ENCODE measurements around the gene CAPN14.

CAPN14 gene

GRCh38 chr2:31251018-31251417 is 33.7 kb upstream of the CAPN14 start:
- DNase-seq (ENCODE audit: insufficient read length, low spot score): no peak
- FAIRE-seq: no peak
- TF ChIP-seq POLR2A (IDR thresholded peaks at IDR 0.05; ENCODE audit: low read depth, low read length): no peak

GRCh38 chr2:31249009-31249690 is 31.8 kb upstream of the CAPN14 start:
- FAIRE-seq (no peak), DNase-seq (ENCODE audit: insufficient read length, low spot score) (no peak)
- TF ChIP-seq POLR2A (IDR thresholded peaks at IDR 0.05; ENCODE audit: low read depth, low read length): no peak

DNA sequence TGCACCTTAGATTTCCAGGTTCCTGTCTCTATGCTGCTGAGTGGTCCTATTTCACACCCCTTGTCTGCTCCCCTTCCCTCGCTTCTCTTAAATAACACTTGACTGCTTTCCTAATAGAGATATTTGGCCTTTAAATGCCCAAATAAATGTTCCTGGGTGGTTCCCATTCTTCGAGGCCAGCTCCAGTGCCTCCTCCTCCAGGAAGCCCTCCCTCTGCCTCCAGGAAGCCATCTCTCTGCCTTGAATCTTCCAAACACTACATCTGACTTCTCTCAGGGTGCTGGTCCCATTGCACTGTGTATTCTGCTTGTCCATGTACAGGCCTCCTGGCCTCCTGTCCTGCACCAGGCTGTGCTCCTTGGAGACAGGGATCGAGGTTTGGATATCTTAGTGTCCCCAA is 30.8 kb upstream of the CAPN14 start:
- TF ChIP-seq POLR2A (IDR thresholded peaks at IDR 0.05; ENCODE audit: low read depth, low read length): no peak
- no peak for FAIRE-seq
- DNase-seq (ENCODE audit: insufficient read length, low spot score): no peak

- no peak for TF ChIP-seq POLR2A (IDR thresholded peaks at IDR 0.05; ENCODE audit: low read depth, low read length)
- no peak for FAIRE-seq
These were observed 30.4 kb upstream of the CAPN14 start for GRCh38 chr2:31247711-31248110.

DNA sequence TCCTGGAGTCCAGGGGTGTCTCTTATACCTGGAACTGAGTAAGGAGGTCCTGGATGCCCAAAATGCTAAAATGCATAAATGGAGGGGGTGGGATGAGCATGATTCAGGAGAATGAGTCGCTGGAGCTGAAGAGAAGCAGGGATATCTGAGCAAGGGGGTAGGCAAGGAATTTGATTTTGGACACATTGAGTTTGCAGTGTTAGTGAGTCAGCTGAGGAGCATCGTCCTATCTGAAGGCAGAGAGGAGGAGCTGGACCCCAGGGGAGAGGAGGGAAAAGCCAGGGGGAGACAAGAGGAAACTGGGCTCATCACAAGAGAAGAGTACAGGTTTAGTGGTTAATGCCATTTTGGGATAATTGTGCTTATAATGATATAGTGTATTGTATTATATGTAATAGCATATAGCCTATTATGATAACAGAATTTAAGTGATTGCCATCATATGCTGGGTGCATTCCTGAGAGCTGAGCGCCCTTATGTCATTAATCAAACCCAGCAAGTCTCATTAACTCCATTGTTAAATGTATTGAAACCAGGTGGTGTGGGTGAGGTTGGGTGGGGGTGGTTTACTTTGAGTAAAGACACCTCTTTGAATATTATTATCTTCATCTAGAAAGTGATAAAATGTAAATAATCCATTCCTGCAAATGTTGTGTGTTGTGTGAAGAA is 29.0 kb upstream of the CAPN14 start:
- DNase-seq (ENCODE audit: insufficient read length, low spot score): no peak
- FAIRE-seq: no peak
- no peak for TF ChIP-seq POLR2A (IDR thresholded peaks at IDR 0.05; ENCODE audit: low read depth, low read length)

More at GRCh38 chr2:31247711-31248110, 30.4 kb upstream of the CAPN14 start:
- no peak for DNase-seq (ENCODE audit: insufficient read length, low spot score)

- no peak for TF ChIP-seq POLR2A (IDR thresholded peaks at IDR 0.05; ENCODE audit: low read depth, low read length)
- FAIRE-seq: no peak
- DNase-seq (ENCODE audit: insufficient read length, low spot score): no peak
These were observed 26.8 kb upstream of the CAPN14 start for GRCh38 chr2:31244101-31244500.

DNA sequence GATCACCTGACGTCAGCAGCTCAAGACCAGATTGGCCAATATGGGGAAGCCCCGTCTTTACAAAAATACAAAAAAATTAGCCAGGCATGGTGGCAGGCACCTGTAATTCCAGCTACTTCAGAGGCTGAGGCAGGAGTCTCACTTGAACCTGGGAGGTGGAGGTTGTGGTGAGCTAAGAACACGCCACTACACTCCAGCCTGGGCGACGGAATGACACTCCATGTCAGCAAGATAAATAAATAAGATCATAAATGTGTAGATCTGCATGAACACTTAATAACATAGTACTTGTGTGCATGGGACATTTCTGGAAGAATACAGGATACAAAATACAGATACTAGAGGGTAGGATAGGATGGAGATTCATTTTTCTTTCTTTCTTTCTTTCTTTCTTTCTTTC is 25.7 kb upstream of the CAPN14 start:
- DNase-seq (ENCODE audit: insufficient read length, low spot score): no peak
- FAIRE-seq: no peak
- no peak for TF ChIP-seq POLR2A (IDR thresholded peaks at IDR 0.05; ENCODE audit: low read depth, low read length)

GRCh38 chr2:31241625-31242270 is 24.4 kb upstream of the CAPN14 start:
- DNase-seq (ENCODE audit: insufficient read length, low spot score) (no peak), FAIRE-seq (no peak)
- TF ChIP-seq POLR2A (IDR thresholded peaks at IDR 0.05; ENCODE audit: low read depth, low read length): no peak

- no peak for TF ChIP-seq POLR2A (IDR thresholded peaks at IDR 0.05; ENCODE audit: low read depth, low read length)
- DNase-seq (ENCODE audit: insufficient read length, low spot score): no peak
- FAIRE-seq: no peak
These were observed 23.4 kb upstream of the CAPN14 start for GRCh38 chr2:31240381-31241365.

- FAIRE-seq: no peak
- DNase-seq (ENCODE audit: insufficient read length, low spot score): no peak
- no peak for TF ChIP-seq POLR2A (IDR thresholded peaks at IDR 0.05; ENCODE audit: low read depth, low read length)
These were observed 22.4 kb upstream of the CAPN14 start for GRCh38 chr2:31239593-31240177.

DNA sequence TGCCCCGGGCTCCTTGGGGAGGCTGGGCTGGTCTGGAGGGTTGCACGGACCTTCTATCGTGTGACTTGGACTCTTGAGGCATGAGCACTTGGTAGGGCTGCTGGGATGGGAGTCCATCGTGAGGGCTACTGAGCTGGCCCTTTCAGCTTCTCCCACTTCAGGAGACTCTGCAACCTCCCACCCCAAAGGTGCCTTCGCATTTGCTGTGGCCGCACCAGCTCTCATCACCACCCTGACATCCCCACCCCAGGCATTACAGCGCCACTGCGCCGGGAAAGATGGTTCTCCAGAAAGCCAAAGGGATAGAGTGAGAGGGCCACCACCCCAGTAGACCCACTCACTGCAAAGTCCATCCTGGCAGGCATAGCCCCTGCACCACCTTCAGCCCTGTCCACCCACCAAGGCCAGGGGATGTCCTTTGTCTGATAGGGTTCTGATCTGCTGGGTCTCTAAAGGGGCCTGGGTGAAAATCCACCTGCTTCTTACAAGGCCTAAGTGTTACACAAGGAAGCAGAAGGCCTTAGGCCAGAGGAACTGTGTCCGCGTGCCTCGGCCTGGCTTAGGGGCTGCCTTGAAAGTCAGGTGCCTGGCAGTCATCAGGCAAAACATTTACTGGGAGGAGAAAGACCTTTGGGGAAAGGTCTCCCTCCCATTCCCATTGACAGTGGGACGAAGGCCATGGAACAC is 21.7 kb upstream of the CAPN14 start:
- DNase-seq (ENCODE audit: insufficient read length, low spot score) (no peak), FAIRE-seq (no peak)
- no peak for TF ChIP-seq POLR2A (IDR thresholded peaks at IDR 0.05; ENCODE audit: low read depth, low read length)

GRCh38 chr2:31238126-31238905 is 21.0 kb upstream of the CAPN14 start:
- no peak for FAIRE-seq
- TF ChIP-seq POLR2A (IDR thresholded peaks at IDR 0.05; ENCODE audit: low read depth, low read length): no peak
- DNase-seq (ENCODE audit: insufficient read length, low spot score): no peak
